ENCODE results near the gene RNF11. TPM values are rescaled to one million over a fixed set of nuclear protein-coding genes. Genes with fewer than 3 reads are reported as not detected.

The RNF11 gene
- polyA plus RNA-seq, 3 donors, result 25.3 to 30.4 (median 28.4) TPM

GRCh38 chr1:51276286-51276685 is 40.2 kb downstream of the RNF11 start:
- no peaks in the 10 kb centered on the region for H3K9me3 ChIP-seq (replicated peaks in 1 of 2; ENCODE audit: control insufficient read depth in 1 of 2, insufficient read depth in 1 of 2, low read length in 2 of 2)
- H3K79me2 ChIP-seq (ENCODE audit: insufficient read depth, low read length), result no peaks in the 10 kb centered on the region
- no peak overlapping the region for H2AFZ ChIP-seq (ENCODE audit: insufficient read depth, low read depth, low read length, poor library complexity, severe bottlenecking)
- H3K9ac ChIP-seq (ENCODE audit: insufficient read depth, low read length, poor library complexity, severe bottlenecking), result no peak overlapping the region
- intact Hi-C loops (cut with micrococcal nuclease), result no loop called here
- Mint-ChIP-seq H3K9me3 (peaks cover 0 to 1% (median 0%) of the 10 kb centered on the region in 7 donors), H3K27me3 (ENCODE audit: low read depth in 3 of 3) (no peaks in the 10 kb centered on the region), H3K4me1 (peaks cover 2% of the 10 kb centered on the region), H3K36me3 (peaks cover 29 to 36% of the 10 kb centered on the region in 2 donors), H3K27ac (peak overlapping the region in 1 of 7 donors; percentile 5), H3K4me3 (no peak overlapping the region)
- no peak overlapping the region for H3K4me2 ChIP-seq (replicated peaks; ENCODE audit: extremely low read depth, low read length, poor library complexity, severe bottlenecking)
- no peak overlapping the region for H3K4me3 ChIP-seq (replicated peaks in 1 of 3; ENCODE audit: low read depth in 2 of 3, low read length in 3 of 3)
- H3K4me1 ChIP-seq (ENCODE audit: control insufficient read depth in 1 of 2, insufficient read depth in 2 of 2, low read length in 2 of 2), result no peaks in the 10 kb centered on the region
- TF ChIP-seq CTCF (IDR thresholded peaks at IDR 0.05), result no peak
- H3K27me3 ChIP-seq (ENCODE audit: control insufficient read depth in 2 of 2, insufficient read depth in 2 of 2, low read length in 2 of 2), result no peaks in the 10 kb centered on the region
- H3K36me3 ChIP-seq (replicated peaks in 1 of 2; ENCODE audit: control insufficient read depth in 1 of 2, insufficient read depth in 2 of 2, low read length in 2 of 2), result peaks cover 20 to 44% of the 10 kb centered on the region in 2 donors
- no peak overlapping the region for H3K27ac ChIP-seq (ENCODE audit: low read depth in 1 of 2, low read length in 2 of 2)
- H4K20me1 ChIP-seq (ENCODE audit: insufficient read depth, low read length), result no peaks in the 10 kb centered on the region
- WGBS (ENCODE audit: insufficient coverage), result 100% methylated on average over 4 of the region's 7 CpGs
- DNase-seq, result no peak

- Mint-ChIP-seq H3K27me3 (ENCODE audit: low read depth in 3 of 3) (no peaks in the 10 kb centered on the region), H3K36me3 (peaks cover 10 to 15% of the 10 kb centered on the region in 2 donors), H3K4me3 (peak overlapping the region in 1 of 2 donors; percentile 38), H3K27ac (peak overlapping the region in 2 of 7 donors; percentile 62 to 81), H3K9me3 (peaks cover 0 to 2% (median 0%) of the 10 kb centered on the region in 7 donors), H3K4me1 (peaks cover 5% of the 10 kb centered on the region)
- WGBS (ENCODE audit: insufficient coverage), result no CpG with 5 or more reads among the region's 4 CpGs
- no peak for DNase-seq
- Histone ChIP-seq H2AFZ (ENCODE audit: insufficient read depth, low read depth, low read length, poor library complexity, severe bottlenecking) (no peak overlapping the region), H3K9me3 (replicated peaks in 1 of 2; ENCODE audit: control insufficient read depth in 1 of 2, insufficient read depth in 1 of 2, low read length in 2 of 2) (no peaks in the 10 kb centered on the region), H4K20me1 (ENCODE audit: insufficient read depth, low read length) (no peaks in the 10 kb centered on the region), H3K4me3 (replicated peaks in 1 of 3; ENCODE audit: low read depth in 2 of 3, low read length in 3 of 3) (no peak overlapping the region), H3K27me3 (ENCODE audit: control insufficient read depth in 2 of 2, insufficient read depth in 2 of 2, low read length in 2 of 2) (no peaks in the 10 kb centered on the region), H3K9ac (ENCODE audit: insufficient read depth, low read length, poor library complexity, severe bottlenecking) (no peak overlapping the region), H3K4me2 (replicated peaks; ENCODE audit: extremely low read depth, low read length, poor library complexity, severe bottlenecking) (no peak overlapping the region), H3K36me3 (replicated peaks in 1 of 2; ENCODE audit: control insufficient read depth in 1 of 2, insufficient read depth in 2 of 2, low read length in 2 of 2) (peaks cover 6 to 20% of the 10 kb centered on the region in 2 donors), H3K27ac (ENCODE audit: low read depth in 1 of 2, low read length in 2 of 2) (no peak overlapping the region), H3K79me2 (ENCODE audit: insufficient read depth, low read length) (no peaks in the 10 kb centered on the region), H3K4me1 (ENCODE audit: control insufficient read depth in 1 of 2, insufficient read depth in 2 of 2, low read length in 2 of 2) (no peaks in the 10 kb centered on the region)
- intact Hi-C loops (cut with micrococcal nuclease), result no loop called here
- TF ChIP-seq CTCF (IDR thresholded peaks at IDR 0.05), result no peak
These were observed 44.4 kb downstream of the RNF11 start for GRCh38 chr1:51280321-51280978.
